GM18858 (cell line): ENCODE measurements around the gene PKP4.

Source experiments
- ATAC-seq: cut with Tn5 transposase; IDR thresholded peaks from one replicate; pipeline ENCODE4 v1.9.1; 2021; ENCODE audit not compliant: unreplicated experiment

PKP4 gene

DNA sequence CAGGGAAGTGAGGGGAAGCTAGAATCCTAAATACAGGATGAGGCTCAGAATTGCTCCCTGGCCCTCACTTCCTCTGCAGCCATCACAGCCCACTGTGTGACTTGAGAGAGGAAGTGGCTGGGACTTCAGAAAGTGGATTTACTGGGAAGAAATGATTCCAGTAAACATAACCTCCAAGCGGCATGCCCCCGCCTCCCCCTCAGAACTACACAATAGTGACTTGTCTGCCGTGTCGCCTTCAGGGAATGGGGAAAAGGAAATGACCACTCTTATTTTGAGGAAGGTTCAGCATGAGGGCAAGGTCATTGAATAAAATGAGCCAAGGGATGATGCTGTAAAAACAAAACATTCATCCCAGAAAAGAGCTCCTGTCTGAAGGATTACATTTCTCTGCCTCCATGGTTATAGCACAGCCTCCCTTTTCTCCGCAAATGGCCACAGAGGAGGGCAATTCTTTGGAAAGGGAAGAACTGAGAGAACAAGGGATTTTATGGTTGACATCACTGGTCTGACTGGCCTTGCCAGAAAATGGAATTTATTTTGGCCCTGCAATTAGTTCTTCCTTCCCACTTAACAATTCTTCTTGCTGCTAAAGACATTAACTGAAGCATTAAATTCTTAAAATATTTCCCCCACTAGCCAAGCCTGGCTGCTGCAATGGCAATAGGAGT lies 259.5 kb downstream of the PKP4 start:
- ATAC-seq: no peak

DNA sequence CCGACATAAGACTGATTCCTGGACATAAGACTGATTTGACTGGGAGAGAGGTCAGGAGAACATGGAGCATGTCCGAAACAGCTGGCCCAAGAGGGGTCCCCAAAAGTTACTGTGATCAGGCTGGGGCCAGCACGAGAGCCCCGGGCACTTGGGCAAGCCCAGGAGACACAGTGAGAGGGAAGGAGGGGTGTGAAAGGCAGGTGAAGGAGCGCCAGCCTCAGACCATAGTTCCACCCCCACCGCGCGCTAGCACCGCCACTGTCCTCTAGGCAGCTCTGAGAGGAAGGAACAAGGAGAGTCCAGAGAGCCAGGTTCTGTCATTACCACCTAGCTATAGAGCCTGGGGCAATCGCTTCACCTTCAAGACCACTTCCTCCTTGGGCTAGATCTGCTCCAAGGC lies 260.2 kb downstream of the PKP4 start:
- ATAC-seq: no peak

DNA sequence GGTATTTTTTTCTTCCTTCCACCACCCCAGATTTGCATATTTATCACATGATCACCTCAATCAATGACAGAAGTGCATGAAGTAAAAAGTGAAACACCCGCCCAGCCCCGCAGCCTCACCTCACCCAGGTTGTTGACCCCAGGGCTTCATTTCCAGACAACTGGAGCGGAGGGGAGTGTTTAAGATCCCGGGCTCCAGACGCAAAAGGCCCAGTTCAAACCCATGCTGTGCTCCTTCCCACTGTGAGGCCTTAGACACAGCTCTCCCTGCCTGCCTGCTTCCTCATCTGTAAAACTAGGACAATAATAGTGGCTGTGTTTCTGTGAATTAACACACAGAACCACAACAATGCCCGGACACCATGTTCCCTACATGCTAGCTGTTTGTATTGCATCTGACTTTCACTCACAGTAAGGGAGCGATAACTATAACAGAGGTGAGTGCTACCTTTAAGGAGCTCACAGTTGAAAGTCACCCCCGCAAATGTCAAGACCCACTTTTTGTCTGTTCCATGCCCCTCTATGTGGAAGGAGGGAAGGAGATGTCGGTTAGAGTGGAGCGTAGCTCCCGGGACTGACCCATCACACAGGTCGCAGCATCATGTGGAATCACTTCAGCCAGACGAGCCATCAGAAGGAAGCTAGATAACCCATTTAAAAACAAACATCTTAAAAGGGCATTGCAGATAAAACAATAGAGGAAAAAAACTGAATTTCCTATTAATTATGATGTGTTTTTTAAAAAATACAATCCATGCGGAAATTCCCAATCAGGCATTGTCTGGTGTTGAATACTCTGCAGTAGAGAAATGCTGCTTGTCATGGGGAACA lies 260.8 kb downstream of the PKP4 start:
- no peak for ATAC-seq

DNA sequence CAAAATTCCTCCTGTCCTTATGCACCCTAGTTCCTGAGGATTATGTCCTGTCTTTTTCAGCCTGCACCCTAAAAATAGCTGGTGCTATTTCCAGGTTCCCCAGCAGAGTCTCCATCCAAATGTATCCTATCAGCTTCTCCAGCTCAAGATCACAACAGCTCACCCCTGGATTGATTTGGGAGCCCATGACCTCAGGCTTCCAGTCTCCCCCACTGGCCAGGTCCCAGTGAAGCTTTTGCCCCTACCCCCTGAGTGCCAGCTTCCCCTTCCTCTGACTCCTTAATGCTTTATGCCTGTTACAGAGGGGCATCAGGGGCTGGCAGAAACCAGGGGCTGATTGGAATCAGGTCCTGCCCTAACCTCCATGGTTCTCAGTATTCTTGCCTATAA lies 261.4 kb downstream of the PKP4 start:
- no peak for ATAC-seq

DNA sequence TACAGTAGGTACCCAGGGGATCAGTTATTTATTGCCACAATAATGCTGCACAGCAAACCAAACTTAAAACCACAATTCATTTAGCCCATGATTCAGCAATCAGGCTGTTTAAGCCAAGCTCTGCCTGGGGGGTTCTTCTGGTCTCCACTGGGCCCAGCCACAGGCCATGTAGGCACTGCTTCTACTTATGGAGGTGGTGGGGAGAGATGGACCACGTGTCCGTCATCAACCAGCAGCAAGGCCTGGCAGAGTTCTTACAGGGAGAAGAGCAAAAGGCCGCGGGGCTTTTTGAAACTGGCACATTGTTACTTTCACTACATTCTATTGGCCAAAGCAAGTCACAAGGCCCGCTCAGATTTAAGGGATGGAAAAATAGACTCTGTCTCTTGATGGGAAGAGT lies 262.1 kb downstream of the PKP4 start:
- no peak for ATAC-seq

DNA sequence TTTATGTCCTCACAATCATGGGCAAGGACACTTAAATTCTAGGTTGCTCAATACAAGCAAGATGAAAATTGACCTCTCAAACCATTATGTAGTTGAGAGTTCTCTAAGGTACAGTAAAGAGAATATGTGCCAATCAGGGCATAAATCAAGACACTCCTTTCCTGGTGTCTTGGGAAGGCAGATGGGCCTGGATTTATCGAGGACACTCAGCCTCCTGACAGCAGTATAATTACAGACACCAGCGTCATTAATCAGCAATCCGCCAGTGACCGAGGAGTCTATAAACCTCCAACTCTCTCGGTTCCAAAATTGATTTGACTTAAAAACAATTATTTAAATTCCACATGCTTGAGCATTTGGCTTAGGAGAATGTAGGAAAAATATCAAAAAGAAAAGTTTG lies 262.7 kb downstream of the PKP4 start:
- ATAC-seq: no peak

DNA sequence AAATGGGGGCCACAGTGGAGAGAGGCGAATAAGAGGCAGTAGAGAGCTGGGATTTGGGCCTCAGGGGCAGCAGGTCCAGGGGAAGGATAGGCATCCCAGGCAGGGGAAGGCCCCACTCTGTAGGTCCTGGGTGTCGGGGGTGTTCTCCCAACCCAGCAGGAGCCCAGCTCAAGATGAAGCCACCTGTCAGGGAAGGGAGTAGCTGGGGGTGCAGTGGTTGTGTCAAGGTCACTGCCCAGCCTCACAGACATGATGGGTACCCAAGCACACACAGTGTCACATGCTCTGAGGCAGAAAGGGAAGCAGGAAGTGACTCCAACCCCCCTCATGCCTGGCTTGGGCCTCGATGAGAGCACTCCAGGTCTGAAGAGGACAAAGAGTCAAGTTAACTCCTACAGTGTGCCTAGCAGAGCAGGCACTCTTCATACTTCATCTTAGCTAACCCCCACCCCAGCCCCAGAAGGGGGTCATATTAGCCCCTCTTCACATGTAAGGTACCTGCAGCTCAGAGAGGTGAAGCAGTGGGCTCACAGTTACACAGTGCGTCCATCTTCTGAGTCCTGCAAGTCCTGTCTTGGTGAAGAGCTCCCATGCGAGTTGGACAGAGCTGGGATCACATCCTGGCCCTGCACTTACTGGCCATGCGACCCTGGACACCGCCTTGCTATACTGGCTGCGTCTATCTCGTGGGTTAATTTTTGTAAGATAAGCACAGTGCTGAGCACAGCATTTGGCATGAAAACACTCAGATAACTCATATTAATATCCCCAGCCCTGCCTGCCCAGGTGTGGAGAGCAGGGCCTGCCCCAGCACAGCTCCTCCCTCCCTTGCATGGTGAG lies 265.7 kb downstream of the PKP4 start:
- ATAC-seq: no peak

DNA sequence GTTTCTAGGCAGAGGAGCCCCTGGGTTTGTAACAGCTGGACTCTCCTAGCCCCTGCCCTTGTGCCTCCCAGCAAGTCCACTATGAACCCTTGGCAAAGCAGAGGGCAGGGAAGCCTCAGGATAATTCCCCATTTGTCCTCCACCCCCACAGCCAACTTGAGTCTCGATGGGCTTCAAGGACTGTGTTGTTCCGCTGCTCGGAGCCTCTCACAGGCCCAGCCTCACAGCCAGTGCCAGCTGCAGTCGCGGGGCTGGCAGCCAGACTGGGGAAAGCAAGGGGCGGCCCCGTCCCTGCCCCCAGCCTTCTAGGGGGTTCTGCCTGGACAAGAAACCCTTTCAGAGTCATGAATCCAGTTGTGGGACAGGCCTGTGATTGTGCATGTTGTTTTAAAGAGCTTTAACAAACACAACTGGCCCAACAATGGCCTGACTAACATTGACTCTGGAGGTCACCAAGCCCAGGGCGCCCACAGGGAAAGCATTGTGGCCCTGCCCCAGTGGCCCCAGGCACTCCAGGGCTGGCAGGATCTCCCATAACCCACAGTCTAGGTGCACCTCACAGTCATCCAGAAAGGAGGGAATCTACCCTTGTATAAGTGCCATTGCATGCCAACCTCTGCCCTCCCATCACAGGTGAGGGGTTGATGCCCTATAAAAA lies 266.6 kb downstream of the PKP4 start:
- ATAC-seq: no peak

DNA sequence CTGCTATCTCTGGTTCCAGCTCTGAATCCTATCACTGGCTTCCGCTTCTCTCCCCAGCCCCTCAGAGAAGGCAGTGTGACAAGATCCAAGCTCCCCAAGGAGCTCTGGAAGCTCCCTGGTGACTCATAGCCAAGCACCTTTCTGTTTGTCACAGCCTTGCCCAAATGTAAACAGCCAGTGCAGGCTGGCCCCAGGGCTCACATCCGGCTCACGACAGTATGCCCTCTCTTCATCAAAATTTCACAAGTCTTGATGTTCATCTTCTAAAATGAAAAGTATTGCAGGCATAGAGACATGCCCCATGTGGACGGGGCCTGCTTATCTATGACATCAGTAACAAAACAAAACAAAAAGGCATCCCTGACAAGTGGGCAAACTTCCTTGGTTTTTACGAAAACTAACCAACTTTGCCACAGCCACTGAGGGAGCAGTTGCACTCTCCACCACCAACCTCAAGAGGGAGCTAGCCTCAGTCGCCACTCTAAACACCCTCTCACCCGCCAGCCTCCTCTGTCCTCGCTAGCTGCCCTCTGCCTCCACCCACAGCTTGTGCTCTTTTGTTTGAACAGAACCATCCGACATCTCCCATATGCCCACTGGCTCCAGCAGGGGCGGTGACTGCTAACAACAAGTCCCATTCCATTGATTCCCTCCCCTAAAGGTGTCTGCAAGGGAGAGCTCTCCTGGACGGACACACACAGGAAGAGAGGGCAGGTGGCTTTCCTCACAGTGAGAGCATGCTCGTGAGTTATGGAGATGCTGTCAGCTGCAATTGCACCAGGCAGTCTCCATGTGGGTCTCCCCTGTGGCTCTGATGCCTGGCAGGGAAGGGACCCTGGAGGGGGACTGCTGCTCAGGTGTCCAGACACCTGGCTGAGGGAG lies 267.4 kb downstream of the PKP4 start:
- no peak for ATAC-seq

DNA sequence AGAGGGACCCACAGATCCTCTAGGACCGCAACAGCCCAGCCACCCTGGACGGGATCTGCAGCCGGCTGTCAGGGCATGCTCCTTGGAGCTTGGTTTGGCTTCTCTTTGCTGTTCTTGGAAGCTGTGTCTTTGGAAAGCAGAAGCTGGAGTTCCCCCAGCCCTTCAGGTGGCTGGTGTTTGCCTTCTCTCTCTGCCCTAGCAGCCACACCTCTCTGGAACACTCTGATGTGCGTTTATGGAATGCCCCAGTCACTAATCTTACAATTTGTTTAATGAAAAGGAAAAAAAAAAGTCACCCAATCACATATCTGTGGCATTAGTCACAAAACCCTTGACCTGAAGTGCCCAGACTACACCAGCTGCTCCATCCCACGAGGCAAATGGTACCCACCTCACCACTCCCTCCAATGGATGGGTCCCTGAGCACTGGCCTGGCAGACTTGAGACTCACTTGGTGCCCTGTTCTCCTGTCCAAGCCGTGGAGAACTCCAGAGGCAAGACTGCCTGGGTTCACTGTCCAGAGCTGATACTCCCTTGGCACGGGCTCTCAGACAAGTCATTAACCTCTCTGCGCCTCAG lies 268.1 kb downstream of the PKP4 start:
- ATAC-seq: no peak

DNA sequence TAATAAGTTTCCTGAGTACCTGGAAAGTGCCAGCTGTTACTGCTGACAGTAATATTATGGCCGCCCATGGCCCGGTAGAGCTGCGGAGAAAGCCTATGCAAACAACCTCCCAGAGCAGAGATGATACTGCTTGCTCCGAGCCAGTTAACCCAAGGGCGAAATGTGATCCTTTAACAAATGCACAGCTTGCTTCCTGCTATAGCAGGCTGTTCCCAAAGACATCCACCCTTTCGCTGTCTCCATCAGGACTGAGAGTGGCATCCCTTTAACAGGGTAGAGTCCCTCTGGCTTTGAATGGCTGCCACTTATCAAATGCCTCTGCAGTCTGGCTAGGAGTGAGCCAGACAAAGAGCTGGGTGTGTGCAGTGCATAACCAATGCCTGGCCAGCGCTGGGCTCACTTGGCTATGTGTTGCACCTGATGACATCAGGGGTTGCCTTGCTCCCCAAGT lies 268.7 kb downstream of the PKP4 start:
- no peak for ATAC-seq

DNA sequence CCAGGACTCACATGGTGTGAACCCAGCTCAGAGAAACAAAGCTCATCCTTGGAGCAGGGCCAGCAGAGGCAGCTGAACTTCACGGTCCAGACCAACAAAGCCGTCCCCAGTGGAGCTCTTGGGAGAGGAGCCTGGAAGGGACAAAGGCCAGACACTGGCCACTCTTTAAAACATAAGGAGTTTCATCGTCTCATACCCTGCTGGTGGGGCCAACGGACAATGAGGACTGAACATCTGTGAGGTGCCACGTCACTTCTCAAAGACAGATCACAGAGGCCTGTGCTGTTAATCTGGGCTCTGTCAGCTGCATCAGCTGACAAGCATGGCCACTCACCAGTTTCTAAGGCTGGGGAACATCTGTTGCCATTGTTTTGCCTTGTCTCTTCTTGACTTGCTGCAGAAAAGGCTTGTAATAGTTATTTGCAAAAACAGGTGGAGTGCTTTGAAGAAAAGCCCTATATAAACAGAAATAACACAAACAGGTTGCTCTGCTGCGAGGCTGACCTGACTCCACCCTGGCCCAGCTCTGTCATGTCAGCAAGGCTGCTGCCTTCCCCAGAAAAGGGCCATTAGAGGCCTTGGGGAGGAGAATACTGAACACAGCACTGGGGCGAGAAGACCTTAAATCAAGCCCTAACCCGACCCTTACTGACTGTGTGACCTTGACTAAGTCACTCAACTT lies 270.3 kb downstream of the PKP4 start:
- no peak for ATAC-seq

DNA sequence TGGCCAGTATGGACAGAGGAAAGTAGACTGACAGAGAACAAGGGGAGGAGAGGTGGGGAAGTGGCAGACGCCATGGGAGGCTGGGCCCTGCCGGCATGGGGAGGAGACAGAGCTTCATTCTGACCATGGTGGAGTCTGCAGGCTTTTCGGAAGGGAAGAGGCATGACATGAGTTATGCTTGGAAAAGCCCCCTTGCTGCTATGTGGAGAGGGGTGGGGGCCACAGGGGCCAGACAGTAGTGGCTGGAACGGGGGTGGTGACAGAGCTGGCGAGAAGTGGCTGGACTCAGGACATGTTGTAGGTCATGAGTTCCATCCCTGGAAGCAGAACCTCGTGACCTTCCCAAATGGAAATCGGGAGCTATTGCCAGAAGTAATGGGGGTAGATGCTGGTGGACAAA lies 271.7 kb downstream of the PKP4 start:
- ATAC-seq: no peak

DNA sequence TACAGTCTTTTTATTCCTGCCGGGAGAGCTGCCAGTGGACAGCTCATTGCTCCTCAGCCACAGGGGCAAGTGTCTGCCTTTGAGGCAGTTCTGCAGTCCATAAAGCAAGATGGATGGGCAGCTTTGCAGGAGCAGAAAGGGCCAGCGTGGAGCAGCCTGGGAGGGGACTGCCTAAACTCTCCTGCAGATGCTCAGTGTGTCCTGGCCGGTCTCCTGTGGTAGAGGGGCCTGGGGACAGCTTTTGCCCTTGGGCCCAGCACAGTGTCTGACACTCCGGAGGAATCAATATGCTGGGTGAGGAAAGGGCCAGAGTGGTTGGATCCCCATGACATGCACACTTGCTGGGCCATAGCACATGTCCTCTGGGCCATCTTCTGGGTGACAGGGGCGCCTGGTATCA lies 272.7 kb downstream of the PKP4 start:
- ATAC-seq: no peak

DNA sequence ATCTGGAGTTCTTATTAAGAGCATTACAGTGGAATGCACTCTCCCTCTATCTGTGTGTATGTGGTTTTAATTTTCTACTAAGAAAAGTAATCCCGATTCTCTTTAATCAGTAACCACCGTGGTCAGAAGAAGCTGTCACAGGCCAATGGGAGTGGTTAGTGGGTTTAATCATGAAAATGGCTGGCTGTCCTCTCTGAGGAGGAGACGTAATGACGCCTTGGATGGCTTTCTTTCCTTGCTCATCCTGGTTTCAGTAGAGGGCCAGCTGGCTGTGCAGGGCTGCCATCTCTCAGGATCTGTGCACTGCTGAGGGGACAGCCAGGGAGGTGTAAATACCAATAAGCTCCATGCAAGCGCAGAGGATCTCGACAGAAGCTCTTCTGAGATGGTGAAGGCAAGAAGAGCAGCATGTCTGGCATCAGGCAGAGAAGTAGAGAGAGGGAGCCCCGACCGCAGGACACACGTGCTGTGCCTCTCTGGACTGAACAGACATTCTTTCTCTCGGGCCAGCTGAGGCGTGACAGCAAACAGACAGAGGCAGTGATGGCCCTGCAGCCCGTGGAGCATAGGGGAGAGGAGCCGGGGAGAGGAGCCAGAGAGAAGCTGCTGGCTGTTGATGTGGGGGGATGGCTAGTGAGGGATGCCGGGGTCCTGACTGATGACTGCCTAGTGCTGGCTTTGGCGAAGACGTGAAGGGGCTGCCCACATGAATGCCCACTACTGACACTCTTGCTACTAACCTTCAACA lies 273.3 kb downstream of the PKP4 start:
- no peak for ATAC-seq

DNA sequence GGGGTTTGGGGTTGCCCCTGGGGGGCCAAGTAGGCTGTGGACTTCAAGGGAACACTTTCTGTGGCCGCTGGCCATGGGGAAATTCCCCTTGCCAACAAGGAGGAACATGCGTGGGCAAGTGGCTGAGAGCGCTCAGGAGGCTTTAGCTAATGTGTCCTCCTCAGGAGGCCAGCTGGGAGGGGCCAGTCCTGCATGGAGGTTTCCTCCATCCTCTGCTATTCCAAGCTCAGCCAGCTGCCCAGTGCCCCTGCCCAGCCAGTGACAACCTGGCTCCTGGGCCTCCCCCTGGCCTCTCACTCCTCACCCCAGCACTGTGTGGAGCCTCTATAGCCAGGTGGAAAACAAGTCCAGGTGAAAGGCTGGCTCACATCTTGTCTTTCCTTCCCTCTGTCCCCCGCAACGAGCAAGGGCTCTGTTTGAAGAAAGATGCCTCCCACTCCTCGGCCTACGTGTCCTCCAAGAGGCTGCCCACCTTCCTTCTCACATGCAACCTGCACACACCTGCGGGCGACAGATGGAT lies 273.9 kb downstream of the PKP4 start:
- no peak for ATAC-seq

DNA sequence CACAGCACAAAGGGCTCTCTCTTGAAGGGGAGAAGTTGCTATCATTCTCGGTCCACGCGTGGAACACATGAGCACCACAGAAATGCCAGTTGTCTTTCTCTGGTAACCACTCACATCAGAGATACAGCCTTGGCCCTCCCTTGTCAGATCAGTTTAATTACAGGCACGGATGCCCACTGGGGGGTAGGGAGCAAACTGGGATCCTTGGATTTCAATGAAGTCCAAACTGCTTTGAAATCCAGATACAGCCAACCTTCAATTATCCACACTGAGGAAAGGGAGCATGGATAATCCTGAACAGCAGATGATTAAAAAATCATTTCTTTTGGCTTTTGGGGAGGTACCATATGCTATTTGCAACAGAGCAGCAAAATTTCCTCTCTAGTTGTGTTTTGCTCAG lies 274.6 kb downstream of the PKP4 start:
- ATAC-seq: no peak
